PC-9 (cell line): Measurements from ENCODE around the gene JHY. TPM values are rescaled to one million over a fixed set of nuclear protein-coding genes. Genes with fewer than 3 reads are reported as not detected.
"Not testable (repeated sequence)": the region's sequence is repeated elsewhere in the genome, so short reads cannot be mapped to it uniquely, and the experiment has no call there.

Experiments
- BruUV-seq: library from RNA; stranded (reverse); fragments of 400-500 nt; replicated peaks from 2 replicates; lab custom pipeline; 2021; lab: Mats Ljungman, UMichigan
- CTCF ChIA-PET: fragments of 300-600 bp; sonication (Branson Sonifier 250); formaldehyde crosslinking; loops from one replicate; lab custom pipeline; 2022; ENCODE audit warnings: antibody characterized with exemption; lab: Charles Lee
- POLR2A ChIA-PET: fragments of 300-600 bp; sonication (Branson Sonifier 250); formaldehyde crosslinking; loops from one replicate; lab custom pipeline; 2022; ENCODE audit warnings: antibody characterized with exemption; ENCODE audit not compliant: unreplicated experiment; lab: Charles Lee
- DNase-seq, 2 experiments: peaks; one replicate each; pipeline versions ENCODE4 v3.0.0 to v3.0.0-alpha.2; 2015 to 2022; ENCODE audit warnings: mixed read lengths in 1 of 2
- H2AFZ ChIP-seq: fragments of 200-600 bp; sonication (generic); 2 replicates; pipeline ENCODE4 v1.8.1; 2017; ENCODE audit warnings: antibody characterized with exemption
- H3F3A ChIP-seq: fragments of 200-600 bp; sonication (generic); 2 replicates; pipeline ENCODE4 v1.8.1; 2017; ENCODE audit warnings: antibody characterized with exemption, mild to moderate bottlenecking, low read depth; ENCODE audit not compliant: insufficient read depth
- H3K27ac ChIP-seq: fragments of 200-600 bp; sonication (generic); 2 replicates; pipeline ENCODE4 v1.6.1; 2016; ENCODE audit warnings: mixed run types
- H3K27me3 ChIP-seq: fragments of 200-600 bp; sonication (generic); 2 replicates; pipeline ENCODE4 v1.6.1; 2016; ENCODE audit warnings: low read depth, mixed run types; ENCODE audit not compliant: insufficient read depth
- H3K36me3 ChIP-seq: fragments of 200-600 bp; sonication (generic); 2 replicates; pipeline ENCODE4 v1.6.1; 2016; ENCODE audit warnings: low read depth, mixed run types
- H3K4me1 ChIP-seq: fragments of 200-600 bp; sonication (generic); replicated peaks from 2 replicates; pipeline ENCODE4 v1.6.1; 2016; ENCODE audit warnings: mixed run types; ENCODE audit not compliant: insufficient read depth
- H3K4me2 ChIP-seq: fragments of 200-600 bp; sonication (generic); 2 replicates; pipeline ENCODE4 v1.6.1; 2017; ENCODE audit warnings: mixed run types
- H3K4me3 ChIP-seq: fragments of 200-600 bp; sonication (generic); 2 replicates; pipeline ENCODE4 v1.6.1; 2016; ENCODE audit warnings: mixed run types
- H3K79me2 ChIP-seq: fragments of 200-600 bp; sonication (generic); 2 replicates; pipeline ENCODE4 v1.6.1; 2017; ENCODE audit warnings: low read depth, mixed run types
- H3K9me2 ChIP-seq: fragments of 200-600 bp; sonication (generic); 2 replicates; pipeline ENCODE4 v1.8.1; 2017; ENCODE audit warnings: mild to moderate bottlenecking; ENCODE audit not compliant: insufficient read depth
- H3K9me3 ChIP-seq: fragments of 200-600 bp; sonication (generic); 2 replicates; pipeline ENCODE4 v1.8.1; 2016; ENCODE audit warnings: low read depth; ENCODE audit not compliant: insufficient read depth
- H4K20me1 ChIP-seq: fragments of 200-600 bp; sonication (generic); 2 replicates; pipeline ENCODE4 v1.8.1; 2017; ENCODE audit not compliant: insufficient read depth
- CTCF ChIP-seq: fragments of 200-600 bp; sonication (generic); conservative IDR thresholded peaks from 2 replicates; pipeline ENCODE4 v1.6.1; 2017; ENCODE audit warnings: mixed run types, antibody characterized with exemption, mild to moderate bottlenecking, moderate library complexity
- EZH2 ChIP-seq: fragments of 200-600 bp; sonication (generic); IDR thresholded peaks from 2 replicates; pipeline ENCODE4 v1.8.0; 2017; ENCODE audit warnings: antibody characterized with exemption, low read depth
- intact Hi-C: fragments of 100-400 bp; cut with micrococcal nuclease; formaldehyde crosslinking; loops from one replicate; pipeline ENCODE4 v1.10.0; 2022; ENCODE audit not compliant: unreplicated experiment
- total RNA-seq: library from RNA; stranded (reverse); gene quantifications from 2 replicates; pipeline ENCODE4 v1.2.3, GENCODE V29; 2021

Gene JHY
- total RNA-seq, 1 experiment from 2014 or later, result 6.2 TPM

GRCh38 chr11:122853971-122854446 is 28.6 kb upstream of the JHY start:
- Histone ChIP-seq H2AFZ (peak overlapping the region; percentile 27; the same call in 1 of the 2 replicates), H3K27me3 (no peaks in the 10 kb centered on the region), H3K4me1 (peaks cover 57% of the 10 kb centered on the region), H3K9me2 (no peaks in the 10 kb centered on the region), H3K27ac (peak overlapping the region; percentile 100), H4K20me1 (no peaks in the 10 kb centered on the region), H3K4me3 (no peak overlapping the region), H3F3A (peaks cover 25% of the 10 kb centered on the region), H3K9me3 (no peaks in the 10 kb centered on the region), H3K4me2 (peak overlapping the region; percentile 20), H3K79me2 (no peaks in the 10 kb centered on the region), H3K36me3 (no peaks in the 10 kb centered on the region)
- intact Hi-C loops, result loop anchor here (1.0 to 2.0 kb wide), 5 partner anchors 39 to 274 kb away; no protein-coding TSS in a partner anchor
- POLR2A ChIA-PET, result interaction anchor here (0.6 to 0.7 kb wide), 2 partner anchors 328 to 407 kb away, joined by 3 to 7 read pairs; no protein-coding TSS in a partner anchor
- peak; percentile 45 to 69 for DNase-seq
- no TSS peak for BruUV-seq
- TF ChIP-seq CTCF (peak; percentile 90), EZH2 (no peak)
- CTCF ChIA-PET, result interaction anchor here (0.6 to 2.9 kb wide), 8 partner anchors 10 to 1120 kb away, joined by 3 to 20 read pairs (median 3); no protein-coding TSS in a partner anchor

GRCh38 chr11:122861631-122862030 is 20.9 kb upstream of the JHY start:
- H3K4me3 ChIP-seq, result no peak overlapping the region
- BruUV-seq, result no TSS peak
- no peaks in the 10 kb centered on the region for H3K27me3 ChIP-seq
- no peaks in the 10 kb centered on the region for H3K36me3 ChIP-seq
- peak; percentile 35 to 97 for DNase-seq
- H3K9me3 ChIP-seq, result no peaks in the 10 kb centered on the region
- H3K79me2 ChIP-seq, result no peaks in the 10 kb centered on the region
- no peak overlapping the region for H2AFZ ChIP-seq
- intact Hi-C loops, result loop anchor here (5.0 kb wide), 1 partner anchor 386 kb away; no protein-coding TSS in a partner anchor
- TF ChIP-seq CTCF (no peak), EZH2 (no peak)
- H3K27ac ChIP-seq, result peak overlapping the region; percentile 68
- peaks cover 38% of the 10 kb centered on the region for H3F3A ChIP-seq
- H3K4me1 ChIP-seq, result peaks cover 54% of the 10 kb centered on the region
- H4K20me1 ChIP-seq, result no peaks in the 10 kb centered on the region
- POLR2A ChIA-PET, result no interaction called here
- CTCF ChIA-PET, result interaction anchor here (0.6 to 0.7 kb wide), 2 partner anchors 47 to 408 kb away, joined by 3 read pairs; no protein-coding TSS in a partner anchor
- H3K9me2 ChIP-seq, result no peaks in the 10 kb centered on the region
- H3K4me2 ChIP-seq, result peak overlapping the region; percentile 58

- no peaks in the 10 kb centered on the region for H3K9me3 ChIP-seq
- H4K20me1 ChIP-seq, result no peaks in the 10 kb centered on the region
- H3K9me2 ChIP-seq, result no peaks in the 10 kb centered on the region
- peaks cover 50% of the 10 kb centered on the region for H3K4me1 ChIP-seq
- ChIA-PET CTCF (interaction anchor here (0.6 to 0.8 kb wide), 3 partner anchors 47 to 407 kb away, joined by 3 to 6 read pairs (median 3); no protein-coding TSS in a partner anchor), POLR2A (no interaction called here)
- peaks cover 36% of the 10 kb centered on the region for H3F3A ChIP-seq
- peak overlapping the region; percentile 68 for H3K27ac ChIP-seq
- peak overlapping the region; percentile 58 for H3K4me2 ChIP-seq
- no TSS peak for BruUV-seq
- no peak overlapping the region for H3K4me3 ChIP-seq
- no peaks in the 10 kb centered on the region for H3K36me3 ChIP-seq
- no peaks in the 10 kb centered on the region for H3K79me2 ChIP-seq
- H2AFZ ChIP-seq, result no peak overlapping the region
- intact Hi-C loops, result loop anchor here (5.0 kb wide), 1 partner anchor 385 kb away; no protein-coding TSS in a partner anchor
- no peak for DNase-seq
- H3K27me3 ChIP-seq, result no peaks in the 10 kb centered on the region
- no peak for TF ChIP-seq EZH2
- TF ChIP-seq CTCF, result no peak
Measured at GRCh38 chr11:122862091-122862490, 20.5 kb upstream of the JHY start.

GRCh38 chr11:122863154-122863553 is 19.4 kb upstream of the JHY start:
- not testable (repeated sequence) for H4K20me1 ChIP-seq, H3K4me3 ChIP-seq, H3K9me2 ChIP-seq, H3K27me3 ChIP-seq, DNase-seq, H3K36me3 ChIP-seq, H3K79me2 ChIP-seq, H3K4me2 ChIP-seq, BruUV-seq, H2AFZ ChIP-seq, H3K9me3 ChIP-seq
- ChIA-PET POLR2A (interaction anchor here (0.7 kb wide), 1 partner anchor 158 kb away, joined by 6 read pairs; no protein-coding TSS in a partner anchor), CTCF (interaction anchor here (0.6 to 1.7 kb wide), 11 partner anchors 9 to 689 kb away, joined by 3 to 16 read pairs (median 5); no protein-coding TSS in a partner anchor)
- Histone ChIP-seq H3K27ac (peak overlapping the region; percentile 68; the same call in 1 of the 2 replicates), H3K4me1 (peaks cover 40% of the 10 kb centered on the region), H3F3A (peaks cover 27% of the 10 kb centered on the region; the same call in 1 of the 2 replicates)
- intact Hi-C loops, result loop anchor here (1.0 to 5.0 kb wide), 3 partner anchors 160 to 384 kb away; no protein-coding TSS in a partner anchor
